Ovary (tissue), 3 donors: ENCODE results near the gene IP6K1.

Experiments
- POLR2A ChIP-seq: fragments of 450-650 bp; IDR thresholded peaks from one replicate; pipeline ENCODE4 v1.6.1; 2017; ENCODE audit warnings: antibody characterized with exemption, mild to moderate bottlenecking, moderate library complexity
- TF ChIP-seq, protein P1 (sequence below), 3 donors: fragments of 450-650 bp in 2 of 3; fragments of 200-600 bp in 1 of 3; IDR thresholded peaks; one replicate each; pipeline versions ENCODE4 v1.5.1 to v1.8.0; 2016 to 2022; ENCODE audit warnings: antibody characterized with exemption in 3 of 3, mild to moderate bottlenecking in 1 of 3
- donor health status: DM: no; HTN: no; CAD: no.

- TF ChIP-seq, protein P1, sequence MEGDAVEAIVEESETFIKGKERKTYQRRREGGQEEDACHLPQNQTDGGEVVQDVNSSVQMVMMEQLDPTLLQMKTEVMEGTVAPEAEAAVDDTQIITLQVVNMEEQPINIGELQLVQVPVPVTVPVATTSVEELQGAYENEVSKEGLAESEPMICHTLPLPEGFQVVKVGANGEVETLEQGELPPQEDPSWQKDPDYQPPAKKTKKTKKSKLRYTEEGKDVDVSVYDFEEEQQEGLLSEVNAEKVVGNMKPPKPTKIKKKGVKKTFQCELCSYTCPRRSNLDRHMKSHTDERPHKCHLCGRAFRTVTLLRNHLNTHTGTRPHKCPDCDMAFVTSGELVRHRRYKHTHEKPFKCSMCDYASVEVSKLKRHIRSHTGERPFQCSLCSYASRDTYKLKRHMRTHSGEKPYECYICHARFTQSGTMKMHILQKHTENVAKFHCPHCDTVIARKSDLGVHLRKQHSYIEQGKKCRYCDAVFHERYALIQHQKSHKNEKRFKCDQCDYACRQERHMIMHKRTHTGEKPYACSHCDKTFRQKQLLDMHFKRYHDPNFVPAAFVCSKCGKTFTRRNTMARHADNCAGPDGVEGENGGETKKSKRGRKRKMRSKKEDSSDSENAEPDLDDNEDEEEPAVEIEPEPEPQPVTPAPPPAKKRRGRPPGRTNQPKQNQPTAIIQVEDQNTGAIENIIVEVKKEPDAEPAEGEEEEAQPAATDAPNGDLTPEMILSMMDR (IDR thresholded peaks at IDR 0.05): no peak
- no peak for TF ChIP-seq POLR2A
Observed at GRCh38 chr3:49720855-49721595, 65.3 kb downstream of the IP6K1 start.
